Neural cell (in vitro differentiated cells): ENCODE data around the gene CDKAL1. TPM values are rescaled to one million over a fixed set of nuclear protein-coding genes. Genes with fewer than 3 reads are reported as not detected.

Experiments
- H2AFZ ChIP-seq: fragments of 200-600, 300-800 bp; sonication (generic), shearing (Covaris generic); 2 replicates; pipeline ENCODE4 v1.6.0; 2014; ENCODE audit warnings: low read depth, mild to moderate bottlenecking, antibody characterized with exemption, low read length, moderate library complexity
- H3F3A ChIP-seq: fragments of 200-600 bp; shearing (Covaris generic); 2 replicates; pipeline ENCODE4 v1.6.1; 2016; ENCODE audit warnings: mild to moderate bottlenecking, moderate library complexity, mixed read lengths, antibody characterized with exemption, low read length; ENCODE audit not compliant: insufficient read depth, poor library complexity, severe bottlenecking
- H3K27ac ChIP-seq: fragments of 200-600, 300-800 bp; sonication (generic), shearing (Covaris generic); 2 replicates; pipeline ENCODE4 v1.5.1; 2014; ENCODE audit warnings: mild to moderate bottlenecking, low read length, moderate library complexity
- H3K27me3 ChIP-seq: fragments of 300-800, 200-600 bp; sonication (generic), shearing (Covaris generic); 2 replicates; pipeline ENCODE4 v1.6.0; 2014; ENCODE audit warnings: mild to moderate bottlenecking, low read depth, low read length, moderate library complexity; ENCODE audit not compliant: insufficient read depth
- H3K36me3 ChIP-seq: fragments of 300-800, 200-600 bp; sonication (generic), shearing (Covaris generic); 2 replicates; pipeline ENCODE4 v1.5.1; 2014; ENCODE audit warnings: mild to moderate bottlenecking, antibody characterized with exemption, low read length, moderate library complexity; ENCODE audit not compliant: insufficient read depth
- H3K4me2 ChIP-seq: fragments of 300-800, 200-600 bp; sonication (generic), shearing (Covaris generic); 2 replicates; pipeline ENCODE4 v1.6.0; 2014; ENCODE audit warnings: mild to moderate bottlenecking, low read length
- H3K4me3 ChIP-seq: fragments of 300-800, 200-600 bp; sonication (generic), shearing (Covaris generic); 2 replicates; pipeline ENCODE4 v1.5.1; 2014; ENCODE audit warnings: mild to moderate bottlenecking, low read length, moderate library complexity
- H3K79me2 ChIP-seq: fragments of 200-600 bp; shearing (Covaris generic); replicated peaks from 2 replicates; pipeline ENCODE4 v1.6.0; 2014; ENCODE audit warnings: mild to moderate bottlenecking, low read length, moderate library complexity; ENCODE audit not compliant: insufficient read depth
- H3K9ac ChIP-seq: fragments of 300-800, 200-600 bp; sonication (generic), shearing (Covaris generic); 2 replicates; pipeline ENCODE4 v1.6.1; 2016; ENCODE audit warnings: mild to moderate bottlenecking, low read length, mixed read lengths
- H3K9me2 ChIP-seq: fragments of 200-600 bp; shearing (Covaris generic); 2 replicates; pipeline ENCODE4 v1.6.1; 2016; ENCODE audit warnings: mild to moderate bottlenecking, low read length, mixed read lengths; ENCODE audit not compliant: insufficient read depth
- H3K9me3 ChIP-seq: fragments of 200-600, 300-800 bp; sonication (generic), shearing (Covaris generic); 2 replicates; pipeline ENCODE4 v1.6.1; 2016; ENCODE audit warnings: mild to moderate bottlenecking, mixed run types, low read length, moderate library complexity, mixed read lengths
- H4K20me1 ChIP-seq: fragments of 200-600 bp; shearing (Covaris generic); 2 replicates; pipeline ENCODE4 v1.6.1; 2016; ENCODE audit warnings: mild to moderate bottlenecking, mixed run types; ENCODE audit not compliant: insufficient read depth
- EP300 ChIP-seq: fragments of 450-650 bp; conservative IDR thresholded peaks from 2 replicates; pipeline ENCODE4 v1.6.1; 2014; ENCODE audit warnings: antibody characterized with exemption, mild to moderate bottlenecking, moderate library complexity; ENCODE audit not compliant: poor library complexity, severe bottlenecking
- EZH2 ChIP-seq: fragments of 200-600, 300-800 bp; shearing (Covaris generic), sonication (generic); IDR thresholded peaks from 2 replicates; pipeline ENCODE4 v1.6.1; 2014; ENCODE audit warnings: antibody characterized with exemption, low read length, borderline replicate concordance, mild to moderate bottlenecking; ENCODE audit not compliant: insufficient read depth, poor library complexity, severe bottlenecking
- MXI1 ChIP-seq: fragments of 450-650 bp; conservative IDR thresholded peaks from 2 replicates; pipeline ENCODE4 v1.6.1; 2014; ENCODE audit warnings: antibody characterized with exemption, mild to moderate bottlenecking; ENCODE audit not compliant: poor library complexity, severe bottlenecking
- POLR2AphosphoS5 ChIP-seq: IDR thresholded peaks from 2 replicates; pipeline ENCODE4 v1.6.1; 2012
- RAD21 ChIP-seq: fragments of 450-650 bp; conservative IDR thresholded peaks from 2 replicates; pipeline ENCODE4 v1.6.1; 2014; ENCODE audit warnings: antibody characterized with exemption, mild to moderate bottlenecking, moderate library complexity
- SMC3 ChIP-seq: fragments of 450-650 bp; conservative IDR thresholded peaks from 2 replicates; pipeline ENCODE4 v1.6.1; 2014; ENCODE audit warnings: antibody characterized with exemption, mild to moderate bottlenecking, moderate library complexity; ENCODE audit not compliant: poor library complexity
- TAF1 ChIP-seq: IDR thresholded peaks from 2 replicates; pipeline ENCODE4 v1.6.1; 2012; ENCODE audit warnings: low read depth
- polyA plus RNA-seq: library from polyadenylated mRNA; depleted of rRNA; stranded (reverse); fragments of >200 nt; gene quantifications from 2 replicates; pipeline ENCODE4 v1.2.3, GENCODE V29; 2014
- TF ChIP-seq, protein P1 (sequence below): fragments of 450-650 bp; IDR thresholded peaks from 2 replicates; pipeline ENCODE4 v1.5.1; 2014; ENCODE audit warnings: antibody characterized with exemption, mild to moderate bottlenecking, moderate library complexity; ENCODE audit not compliant: poor library complexity, severe bottlenecking
- TF ChIP-seq, protein P2 (sequence below): IDR thresholded peaks from 2 replicates; pipeline ENCODE4 v1.6.1; 2012; ENCODE audit warnings: borderline replicate concordance

CDKAL1 gene
- polyA plus RNA-seq, 1 donor from 2014 or later: 10.7 TPM

DNA sequence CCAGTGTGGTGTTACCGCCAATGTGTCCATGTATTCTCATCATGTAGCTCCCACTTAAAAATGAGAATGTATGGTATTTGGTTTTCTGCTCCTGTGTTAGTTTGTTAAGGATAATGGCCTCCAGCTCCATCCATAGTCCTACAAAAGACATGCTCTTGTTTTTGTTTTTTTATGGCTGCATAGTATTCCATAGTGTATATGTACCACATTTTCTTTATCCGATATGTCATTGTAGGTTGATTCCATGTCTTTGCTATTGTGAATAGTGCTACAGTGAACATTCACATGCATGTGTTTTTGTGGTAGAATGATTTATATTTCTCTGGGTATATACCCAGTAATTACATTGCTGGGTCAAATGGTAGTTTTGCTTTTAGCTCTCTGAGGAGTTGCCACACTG, 207.2 kb downstream of the CDKAL1 start:
- H3K4me3 ChIP-seq: no peak overlapping the region
- H3K36me3 ChIP-seq: no peaks in the 10 kb centered on the region
- H4K20me1 ChIP-seq: no peaks in the 10 kb centered on the region
- H3K27ac ChIP-seq: no peak overlapping the region
- H3K9me3 ChIP-seq: no peaks in the 10 kb centered on the region
- no peaks in the 10 kb centered on the region for H3K9me2 ChIP-seq
- no peaks in the 10 kb centered on the region for H3F3A ChIP-seq
- H3K27me3 ChIP-seq: no peaks in the 10 kb centered on the region
- no peaks in the 10 kb centered on the region for H3K79me2 ChIP-seq
- no peak overlapping the region for H3K4me2 ChIP-seq
- H2AFZ ChIP-seq: no peak overlapping the region
- TF ChIP-seq TAF1 (no peak), SMC3 (no peak), RAD21 (no peak), EP300 (no peak), MXI1 (no peak), POLR2AphosphoS5 (no peak), EZH2 (no peak)
- TF ChIP-seq, protein P1, sequence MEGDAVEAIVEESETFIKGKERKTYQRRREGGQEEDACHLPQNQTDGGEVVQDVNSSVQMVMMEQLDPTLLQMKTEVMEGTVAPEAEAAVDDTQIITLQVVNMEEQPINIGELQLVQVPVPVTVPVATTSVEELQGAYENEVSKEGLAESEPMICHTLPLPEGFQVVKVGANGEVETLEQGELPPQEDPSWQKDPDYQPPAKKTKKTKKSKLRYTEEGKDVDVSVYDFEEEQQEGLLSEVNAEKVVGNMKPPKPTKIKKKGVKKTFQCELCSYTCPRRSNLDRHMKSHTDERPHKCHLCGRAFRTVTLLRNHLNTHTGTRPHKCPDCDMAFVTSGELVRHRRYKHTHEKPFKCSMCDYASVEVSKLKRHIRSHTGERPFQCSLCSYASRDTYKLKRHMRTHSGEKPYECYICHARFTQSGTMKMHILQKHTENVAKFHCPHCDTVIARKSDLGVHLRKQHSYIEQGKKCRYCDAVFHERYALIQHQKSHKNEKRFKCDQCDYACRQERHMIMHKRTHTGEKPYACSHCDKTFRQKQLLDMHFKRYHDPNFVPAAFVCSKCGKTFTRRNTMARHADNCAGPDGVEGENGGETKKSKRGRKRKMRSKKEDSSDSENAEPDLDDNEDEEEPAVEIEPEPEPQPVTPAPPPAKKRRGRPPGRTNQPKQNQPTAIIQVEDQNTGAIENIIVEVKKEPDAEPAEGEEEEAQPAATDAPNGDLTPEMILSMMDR: no peak
- TF ChIP-seq, protein P2, sequence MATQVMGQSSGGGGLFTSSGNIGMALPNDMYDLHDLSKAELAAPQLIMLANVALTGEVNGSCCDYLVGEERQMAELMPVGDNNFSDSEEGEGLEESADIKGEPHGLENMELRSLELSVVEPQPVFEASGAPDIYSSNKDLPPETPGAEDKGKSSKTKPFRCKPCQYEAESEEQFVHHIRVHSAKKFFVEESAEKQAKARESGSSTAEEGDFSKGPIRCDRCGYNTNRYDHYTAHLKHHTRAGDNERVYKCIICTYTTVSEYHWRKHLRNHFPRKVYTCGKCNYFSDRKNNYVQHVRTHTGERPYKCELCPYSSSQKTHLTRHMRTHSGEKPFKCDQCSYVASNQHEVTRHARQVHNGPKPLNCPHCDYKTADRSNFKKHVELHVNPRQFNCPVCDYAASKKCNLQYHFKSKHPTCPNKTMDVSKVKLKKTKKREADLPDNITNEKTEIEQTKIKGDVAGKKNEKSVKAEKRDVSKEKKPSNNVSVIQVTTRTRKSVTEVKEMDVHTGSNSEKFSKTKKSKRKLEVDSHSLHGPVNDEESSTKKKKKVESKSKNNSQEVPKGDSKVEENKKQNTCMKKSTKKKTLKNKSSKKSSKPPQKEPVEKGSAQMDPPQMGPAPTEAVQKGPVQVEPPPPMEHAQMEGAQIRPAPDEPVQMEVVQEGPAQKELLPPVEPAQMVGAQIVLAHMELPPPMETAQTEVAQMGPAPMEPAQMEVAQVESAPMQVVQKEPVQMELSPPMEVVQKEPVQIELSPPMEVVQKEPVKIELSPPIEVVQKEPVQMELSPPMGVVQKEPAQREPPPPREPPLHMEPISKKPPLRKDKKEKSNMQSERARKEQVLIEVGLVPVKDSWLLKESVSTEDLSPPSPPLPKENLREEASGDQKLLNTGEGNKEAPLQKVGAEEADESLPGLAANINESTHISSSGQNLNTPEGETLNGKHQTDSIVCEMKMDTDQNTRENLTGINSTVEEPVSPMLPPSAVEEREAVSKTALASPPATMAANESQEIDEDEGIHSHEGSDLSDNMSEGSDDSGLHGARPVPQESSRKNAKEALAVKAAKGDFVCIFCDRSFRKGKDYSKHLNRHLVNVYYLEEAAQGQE: no peak
- H3K9ac ChIP-seq: no peak overlapping the region

DNA sequence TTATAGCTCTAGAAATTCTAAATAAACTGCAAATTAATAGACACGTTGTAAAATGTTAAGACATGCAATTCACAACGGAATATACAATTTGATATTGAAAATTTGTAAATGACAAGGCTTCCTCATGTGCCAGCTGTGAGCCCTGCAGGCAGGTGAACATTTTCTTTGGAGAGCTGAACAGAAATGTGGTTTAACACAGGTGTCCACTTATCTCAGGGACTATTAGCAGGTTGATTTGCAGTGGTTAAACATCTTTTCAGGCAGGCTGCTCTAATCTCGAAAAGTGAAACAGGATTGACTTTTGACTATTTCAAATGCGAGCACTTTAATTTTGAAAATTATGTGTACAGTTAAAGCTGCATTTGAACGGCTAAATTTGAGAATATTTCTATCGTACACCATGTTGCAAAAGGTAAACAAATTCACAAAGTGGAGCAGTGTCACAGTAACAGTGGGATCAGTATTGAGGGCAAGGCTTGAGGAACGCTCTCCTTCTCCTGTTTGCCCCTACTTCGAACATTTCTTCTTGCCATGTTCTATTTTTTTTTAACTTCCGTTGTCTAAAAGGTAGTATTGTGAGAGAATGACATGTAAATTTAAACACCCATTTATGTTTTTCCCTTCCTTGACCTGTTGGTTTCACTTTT, 210.8 kb downstream of the CDKAL1 start:
- no peaks in the 10 kb centered on the region for H3K79me2 ChIP-seq

More for the DNA sequence above, 210.8 kb downstream of the CDKAL1 start:
- Histone ChIP-seq H3K9me3 (no peaks in the 10 kb centered on the region), H3K27ac (no peak overlapping the region), H3K9ac (no peak overlapping the region), H3K4me2 (no peak overlapping the region), H3F3A (no peaks in the 10 kb centered on the region), H2AFZ (no peak overlapping the region), H3K9me2 (no peaks in the 10 kb centered on the region), H3K36me3 (no peaks in the 10 kb centered on the region), H3K27me3 (no peaks in the 10 kb centered on the region), H4K20me1 (no peaks in the 10 kb centered on the region), H3K4me3 (no peak overlapping the region)
- TF ChIP-seq EP300: no peak
- no peak for TF ChIP-seq RAD21
- TF ChIP-seq, protein P1: no peak
- TF ChIP-seq, protein P2: no peak
- no peak for TF ChIP-seq SMC3
